Prostate gland (tissue), 2 donors: ENCODE data around the gene FAM20A.

Source experiments
- POLR2A ChIP-seq: fragments of 450-650 bp; IDR thresholded peaks from one replicate; pipeline ENCODE4 v1.6.1; 2016; ENCODE audit warnings: antibody characterized with exemption, mild to moderate bottlenecking
- POLR2AphosphoS5 ChIP-seq: sonication (generic); formaldehyde crosslinking; IDR thresholded peaks from one replicate; pipeline ENCODE4 v1.6.1; 2017; ENCODE audit warnings: antibody characterized with exemption
- TF ChIP-seq, protein P1 (sequence below), 4 experiments: fragments of 200-600 bp in 2 of 4; fragments of 450-650 bp in 2 of 4; sonication (generic) in 2 of 4; IDR thresholded peaks; 1 replicate in 3 of 4; 2 replicates in 1 of 4; pipeline ENCODE4 v1.5.1; 2016 to 2019; ENCODE audit warnings: antibody characterized with exemption in 4 of 4, mild to moderate bottlenecking in 2 of 4, moderate library complexity in 2 of 4

- TF ChIP-seq, protein P1, sequence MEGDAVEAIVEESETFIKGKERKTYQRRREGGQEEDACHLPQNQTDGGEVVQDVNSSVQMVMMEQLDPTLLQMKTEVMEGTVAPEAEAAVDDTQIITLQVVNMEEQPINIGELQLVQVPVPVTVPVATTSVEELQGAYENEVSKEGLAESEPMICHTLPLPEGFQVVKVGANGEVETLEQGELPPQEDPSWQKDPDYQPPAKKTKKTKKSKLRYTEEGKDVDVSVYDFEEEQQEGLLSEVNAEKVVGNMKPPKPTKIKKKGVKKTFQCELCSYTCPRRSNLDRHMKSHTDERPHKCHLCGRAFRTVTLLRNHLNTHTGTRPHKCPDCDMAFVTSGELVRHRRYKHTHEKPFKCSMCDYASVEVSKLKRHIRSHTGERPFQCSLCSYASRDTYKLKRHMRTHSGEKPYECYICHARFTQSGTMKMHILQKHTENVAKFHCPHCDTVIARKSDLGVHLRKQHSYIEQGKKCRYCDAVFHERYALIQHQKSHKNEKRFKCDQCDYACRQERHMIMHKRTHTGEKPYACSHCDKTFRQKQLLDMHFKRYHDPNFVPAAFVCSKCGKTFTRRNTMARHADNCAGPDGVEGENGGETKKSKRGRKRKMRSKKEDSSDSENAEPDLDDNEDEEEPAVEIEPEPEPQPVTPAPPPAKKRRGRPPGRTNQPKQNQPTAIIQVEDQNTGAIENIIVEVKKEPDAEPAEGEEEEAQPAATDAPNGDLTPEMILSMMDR (IDR thresholded peaks at IDR 0.05), result no peak
- no peak for TF ChIP-seq POLR2AphosphoS5
- no peak for TF ChIP-seq POLR2A
These were observed 23.2 kb upstream of the FAM20A start for GRCh38 chr17:68624381-68624780.
